WTC11 (cell line): ENCODE results near the gene GRID2. TPM values are rescaled to one million over a fixed set of nuclear protein-coding genes. Genes with fewer than 3 reads are reported as not detected.

Experiments
- ATAC-seq: fragments of 200-7000 bp; cut with Tn5 transposase; 2 replicates; pipeline ENCODE4 v1.10.0; 2021; ENCODE audit warnings: mild to moderate bottlenecking, moderate library complexity
- CTCF ChIA-PET: fragments of 300-600 bp; sonication (Branson Sonifier 250); formaldehyde crosslinking; loops from one replicate; lab custom pipeline; 2021; ENCODE audit warnings: antibody characterized with exemption; lab: Charles Lee
- POLR2A ChIA-PET: fragments of 350-600 bp; sonication (Branson Sonifier 250); formaldehyde crosslinking; loops from one replicate; lab custom pipeline; 2021; ENCODE audit warnings: antibody characterized with exemption; lab: Charles Lee
- DNase-seq: peaks from one replicate; pipeline ENCODE4 v3.0.0; 2021; ENCODE audit warnings: low spot score
- H3K27ac Mint-ChIP-seq: 2 replicates; pipeline ENCODE4 v1.8.0; 2021; ENCODE audit warnings: mixed read lengths
- H3K27me3 Mint-ChIP-seq: 2 replicates; pipeline ENCODE4 v1.8.0; 2021; ENCODE audit warnings: low read depth, mild to moderate bottlenecking, moderate library complexity, mixed read lengths
- H3K36me3 Mint-ChIP-seq: 2 replicates; pipeline ENCODE4 v1.8.0; 2021; ENCODE audit warnings: mixed read lengths
- H3K4me1 Mint-ChIP-seq: 2 replicates; pipeline ENCODE4 v1.8.0; 2022; ENCODE audit warnings: mixed read lengths
- H3K4me3 Mint-ChIP-seq: 2 replicates; pipeline ENCODE4 v1.8.0; 2021; ENCODE audit warnings: mild to moderate bottlenecking, moderate library complexity, mixed read lengths
- H3K9me3 Mint-ChIP-seq: 2 replicates; pipeline ENCODE4 v1.8.0; 2021; ENCODE audit warnings: mixed read lengths
- CREB1 ChIP-seq: sonication (generic); formaldehyde crosslinking; IDR thresholded peaks from 2 replicates; pipeline ENCODE4 v1.8.0; 2023; ENCODE audit warnings: mild to moderate bottlenecking, missing genetic modification reagents
- IRF2 ChIP-seq: sonication (generic); formaldehyde crosslinking; IDR thresholded peaks from 2 replicates; pipeline ENCODE4 v1.8.0; 2022; ENCODE audit warnings: low read depth, missing genetic modification reagents, borderline replicate concordance
- JUN ChIP-seq: sonication (generic); formaldehyde crosslinking; IDR thresholded peaks from 2 replicates; pipeline ENCODE4 v1.8.0; 2023; ENCODE audit warnings: mild to moderate bottlenecking, missing genetic modification reagents
- NFE2L1 ChIP-seq: sonication (generic); formaldehyde crosslinking; IDR thresholded peaks from 2 replicates; pipeline ENCODE4 v1.8.1; 2023; ENCODE audit warnings: missing genetic modification reagents
- ZNF317 ChIP-seq: sonication (generic); formaldehyde crosslinking; IDR thresholded peaks from 2 replicates; pipeline ENCODE4 v1.8.1; 2023; ENCODE audit warnings: low read depth, mild to moderate bottlenecking, moderate library complexity, missing genetic modification reagents, borderline replicate concordance
- ZNF423 ChIP-seq: fragments of 250-450 bp; sonication (Bioruptor Pico); IDR thresholded peaks from 2 replicates; pipeline ENCODE4 v2.1.2; 2022; ENCODE audit warnings: mild to moderate bottlenecking, moderate library complexity
- total RNA-seq: library from RNA; stranded (reverse); gene quantifications from 3 replicates; pipeline ENCODE4 v1.2.3, GENCODE V29; 2021
- TF ChIP-seq, protein P1 (sequence below): sonication (generic); formaldehyde crosslinking; IDR thresholded peaks from 2 replicates; pipeline ENCODE4 v1.8.0; 2022; ENCODE audit warnings: missing genetic modification reagents
- TF ChIP-seq, protein P2 (sequence below): sonication (generic); formaldehyde crosslinking; IDR thresholded peaks from 2 replicates; pipeline ENCODE4 v1.8.0; 2023; ENCODE audit warnings: missing genetic modification reagents, mild to moderate bottlenecking, borderline replicate concordance
- TF ChIP-seq, protein P3 (sequence below): sonication (generic); formaldehyde crosslinking; conservative IDR thresholded peaks from 2 replicates; pipeline ENCODE4 v1.8.1; 2022; ENCODE audit warnings: mild to moderate bottlenecking, missing genetic modification reagents
- TF ChIP-seq, protein P4 (sequence below): sonication (generic); formaldehyde crosslinking; IDR thresholded peaks from 2 replicates; pipeline ENCODE4 v1.8.1; 2022; ENCODE audit warnings: mild to moderate bottlenecking, missing genetic modification reagents, moderate library complexity, borderline replicate concordance
- TF ChIP-seq, protein P5 (sequence below): sonication (generic); formaldehyde crosslinking; IDR thresholded peaks from 2 replicates; pipeline ENCODE4 v1.8.1; 2023; ENCODE audit warnings: mild to moderate bottlenecking, moderate library complexity, missing genetic modification reagents
- TF ChIP-seq, protein P6 (sequence below): sonication (generic); formaldehyde crosslinking; IDR thresholded peaks from 2 replicates; pipeline ENCODE4 v1.8.0; 2022; ENCODE audit warnings: mild to moderate bottlenecking, missing genetic modification reagents

The GRID2 gene
- total RNA-seq, 1 experiment from 2014 or later = 26.8 TPM

DNA sequence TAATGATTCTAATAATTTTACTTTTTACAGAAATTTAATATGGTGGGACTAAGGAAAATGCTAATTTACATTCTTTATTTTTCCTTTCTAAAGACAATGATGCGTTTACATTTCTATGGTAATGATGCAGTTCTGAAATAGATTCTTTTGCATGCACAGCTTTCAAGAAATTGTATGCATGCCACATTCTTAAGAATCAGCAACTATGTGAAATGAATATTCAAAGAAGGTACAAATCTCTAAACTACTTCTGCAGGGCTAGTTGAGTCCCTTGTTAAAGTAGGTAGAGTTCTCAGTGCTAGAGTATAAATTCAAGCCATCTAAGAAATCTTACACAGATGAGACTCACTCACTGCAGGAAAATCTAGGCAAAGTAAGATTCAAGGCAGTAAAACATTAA lies 24.5 kb upstream of the GRID2 start (continued):
- TF ChIP-seq IRF2 (CRISPR knock-in tag) (no peak), JUN (CRISPR knock-in tag) (no peak), NFE2L1 (no peak)
- TF ChIP-seq, protein P1, sequence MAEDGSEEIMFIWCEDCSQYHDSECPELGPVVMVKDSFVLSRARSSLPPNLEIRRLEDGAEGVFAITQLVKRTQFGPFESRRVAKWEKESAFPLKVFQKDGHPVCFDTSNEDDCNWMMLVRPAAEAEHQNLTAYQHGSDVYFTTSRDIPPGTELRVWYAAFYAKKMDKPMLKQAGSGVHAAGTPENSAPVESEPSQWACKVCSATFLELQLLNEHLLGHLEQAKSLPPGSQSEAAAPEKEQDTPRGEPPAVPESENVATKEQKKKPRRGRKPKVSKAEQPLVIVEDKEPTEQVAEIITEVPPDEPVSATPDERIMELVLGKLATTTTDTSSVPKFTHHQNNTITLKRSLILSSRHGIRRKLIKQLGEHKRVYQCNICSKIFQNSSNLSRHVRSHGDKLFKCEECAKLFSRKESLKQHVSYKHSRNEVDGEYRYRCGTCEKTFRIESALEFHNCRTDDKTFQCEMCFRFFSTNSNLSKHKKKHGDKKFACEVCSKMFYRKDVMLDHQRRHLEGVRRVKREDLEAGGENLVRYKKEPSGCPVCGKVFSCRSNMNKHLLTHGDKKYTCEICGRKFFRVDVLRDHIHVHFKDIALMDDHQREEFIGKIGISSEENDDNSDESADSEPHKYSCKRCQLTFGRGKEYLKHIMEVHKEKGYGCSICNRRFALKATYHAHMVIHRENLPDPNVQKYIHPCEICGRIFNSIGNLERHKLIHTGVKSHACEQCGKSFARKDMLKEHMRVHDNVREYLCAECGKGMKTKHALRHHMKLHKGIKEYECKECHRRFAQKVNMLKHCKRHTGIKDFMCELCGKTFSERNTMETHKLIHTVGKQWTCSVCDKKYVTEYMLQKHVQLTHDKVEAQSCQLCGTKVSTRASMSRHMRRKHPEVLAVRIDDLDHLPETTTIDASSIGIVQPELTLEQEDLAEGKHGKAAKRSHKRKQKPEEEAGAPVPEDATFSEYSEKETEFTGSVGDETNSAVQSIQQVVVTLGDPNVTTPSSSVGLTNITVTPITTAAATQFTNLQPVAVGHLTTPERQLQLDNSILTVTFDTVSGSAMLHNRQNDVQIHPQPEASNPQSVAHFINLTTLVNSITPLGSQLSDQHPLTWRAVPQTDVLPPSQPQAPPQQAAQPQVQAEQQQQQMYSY (CRISPR knock-in tag) = no peak
- TF ChIP-seq, protein P2, sequence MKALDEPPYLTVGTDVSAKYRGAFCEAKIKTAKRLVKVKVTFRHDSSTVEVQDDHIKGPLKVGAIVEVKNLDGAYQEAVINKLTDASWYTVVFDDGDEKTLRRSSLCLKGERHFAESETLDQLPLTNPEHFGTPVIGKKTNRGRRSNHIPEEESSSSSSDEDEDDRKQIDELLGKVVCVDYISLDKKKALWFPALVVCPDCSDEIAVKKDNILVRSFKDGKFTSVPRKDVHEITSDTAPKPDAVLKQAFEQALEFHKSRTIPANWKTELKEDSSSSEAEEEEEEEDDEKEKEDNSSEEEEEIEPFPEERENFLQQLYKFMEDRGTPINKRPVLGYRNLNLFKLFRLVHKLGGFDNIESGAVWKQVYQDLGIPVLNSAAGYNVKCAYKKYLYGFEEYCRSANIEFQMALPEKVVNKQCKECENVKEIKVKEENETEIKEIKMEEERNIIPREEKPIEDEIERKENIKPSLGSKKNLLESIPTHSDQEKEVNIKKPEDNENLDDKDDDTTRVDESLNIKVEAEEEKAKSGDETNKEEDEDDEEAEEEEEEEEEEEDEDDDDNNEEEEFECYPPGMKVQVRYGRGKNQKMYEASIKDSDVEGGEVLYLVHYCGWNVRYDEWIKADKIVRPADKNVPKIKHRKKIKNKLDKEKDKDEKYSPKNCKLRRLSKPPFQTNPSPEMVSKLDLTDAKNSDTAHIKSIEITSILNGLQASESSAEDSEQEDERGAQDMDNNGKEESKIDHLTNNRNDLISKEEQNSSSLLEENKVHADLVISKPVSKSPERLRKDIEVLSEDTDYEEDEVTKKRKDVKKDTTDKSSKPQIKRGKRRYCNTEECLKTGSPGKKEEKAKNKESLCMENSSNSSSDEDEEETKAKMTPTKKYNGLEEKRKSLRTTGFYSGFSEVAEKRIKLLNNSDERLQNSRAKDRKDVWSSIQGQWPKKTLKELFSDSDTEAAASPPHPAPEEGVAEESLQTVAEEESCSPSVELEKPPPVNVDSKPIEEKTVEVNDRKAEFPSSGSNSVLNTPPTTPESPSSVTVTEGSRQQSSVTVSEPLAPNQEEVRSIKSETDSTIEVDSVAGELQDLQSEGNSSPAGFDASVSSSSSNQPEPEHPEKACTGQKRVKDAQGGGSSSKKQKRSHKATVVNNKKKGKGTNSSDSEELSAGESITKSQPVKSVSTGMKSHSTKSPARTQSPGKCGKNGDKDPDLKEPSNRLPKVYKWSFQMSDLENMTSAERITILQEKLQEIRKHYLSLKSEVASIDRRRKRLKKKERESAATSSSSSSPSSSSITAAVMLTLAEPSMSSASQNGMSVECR = no peak
- TF ChIP-seq, protein P3, sequence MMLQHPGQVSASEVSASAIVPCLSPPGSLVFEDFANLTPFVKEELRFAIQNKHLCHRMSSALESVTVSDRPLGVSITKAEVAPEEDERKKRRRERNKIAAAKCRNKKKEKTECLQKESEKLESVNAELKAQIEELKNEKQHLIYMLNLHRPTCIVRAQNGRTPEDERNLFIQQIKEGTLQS = no peak

DNA sequence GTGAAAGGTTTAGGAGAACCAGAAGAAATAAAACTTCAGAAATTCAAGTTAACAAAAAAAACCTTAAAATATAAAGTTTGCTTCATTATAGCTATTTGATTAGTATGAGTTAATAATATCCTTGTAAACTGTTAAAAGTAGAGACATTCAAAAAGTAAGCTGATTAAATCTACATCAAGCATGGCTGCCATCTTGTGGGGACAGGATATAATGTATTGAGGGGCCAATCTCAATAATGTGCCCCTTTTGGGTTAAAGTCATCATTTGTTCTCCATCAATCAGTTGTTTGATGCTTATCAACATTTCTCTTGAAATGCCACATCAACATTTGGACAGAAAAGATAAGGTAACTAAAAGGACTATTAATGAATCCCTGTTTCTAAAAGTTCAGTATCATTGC lies 4.6 kb upstream of the GRID2 start:
- H3K9me3 Mint-ChIP-seq = no peaks in the 10 kb centered on the region; the same call in 1 of the 2 replicates
- no peak overlapping the region for H3K4me3 Mint-ChIP-seq
- TF ChIP-seq ZNF423 (CRISPR knock-in tag) = no peak
- TF ChIP-seq, protein P4, sequence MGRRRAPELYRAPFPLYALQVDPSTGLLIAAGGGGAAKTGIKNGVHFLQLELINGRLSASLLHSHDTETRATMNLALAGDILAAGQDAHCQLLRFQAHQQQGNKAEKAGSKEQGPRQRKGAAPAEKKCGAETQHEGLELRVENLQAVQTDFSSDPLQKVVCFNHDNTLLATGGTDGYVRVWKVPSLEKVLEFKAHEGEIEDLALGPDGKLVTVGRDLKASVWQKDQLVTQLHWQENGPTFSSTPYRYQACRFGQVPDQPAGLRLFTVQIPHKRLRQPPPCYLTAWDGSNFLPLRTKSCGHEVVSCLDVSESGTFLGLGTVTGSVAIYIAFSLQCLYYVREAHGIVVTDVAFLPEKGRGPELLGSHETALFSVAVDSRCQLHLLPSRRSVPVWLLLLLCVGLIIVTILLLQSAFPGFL (CRISPR knock-in tag) = no peak
- TF ChIP-seq, protein P5, sequence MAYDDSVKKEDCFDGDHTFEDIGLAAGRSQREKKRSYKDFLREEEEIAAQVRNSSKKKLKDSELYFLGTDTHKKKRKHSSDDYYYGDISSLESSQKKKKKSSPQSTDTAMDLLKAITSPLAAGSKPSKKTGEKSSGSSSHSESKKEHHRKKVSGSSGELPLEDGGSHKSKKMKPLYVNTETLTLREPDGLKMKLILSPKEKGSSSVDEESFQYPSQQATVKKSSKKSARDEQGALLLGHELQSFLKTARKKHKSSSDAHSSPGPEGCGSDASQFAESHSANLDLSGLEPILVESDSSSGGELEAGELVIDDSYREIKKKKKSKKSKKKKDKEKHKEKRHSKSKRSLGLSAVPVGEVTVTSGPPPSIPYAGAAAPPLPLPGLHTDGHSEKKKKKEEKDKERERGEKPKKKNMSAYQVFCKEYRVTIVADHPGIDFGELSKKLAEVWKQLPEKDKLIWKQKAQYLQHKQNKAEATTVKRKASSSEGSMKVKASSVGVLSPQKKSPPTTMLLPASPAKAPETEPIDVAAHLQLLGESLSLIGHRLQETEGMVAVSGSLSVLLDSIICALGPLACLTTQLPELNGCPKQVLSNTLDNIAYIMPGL (CRISPR knock-in tag) = no peak
- H3K27me3 Mint-ChIP-seq = peaks cover 3% of the 10 kb centered on the region
- DNase-seq (no peak), ATAC-seq (no peak)
- peaks cover 55% of the 10 kb centered on the region for H3K4me1 Mint-ChIP-seq
- H3K36me3 Mint-ChIP-seq = peaks cover 2% of the 10 kb centered on the region
- no peak overlapping the region for H3K27ac Mint-ChIP-seq
- ChIA-PET CTCF (interaction anchor here (0.6 kb wide), 1 partner anchor 365 kb away, joined by 3 read pairs; no protein-coding TSS in a partner anchor), POLR2A (no interaction called here)

DNA sequence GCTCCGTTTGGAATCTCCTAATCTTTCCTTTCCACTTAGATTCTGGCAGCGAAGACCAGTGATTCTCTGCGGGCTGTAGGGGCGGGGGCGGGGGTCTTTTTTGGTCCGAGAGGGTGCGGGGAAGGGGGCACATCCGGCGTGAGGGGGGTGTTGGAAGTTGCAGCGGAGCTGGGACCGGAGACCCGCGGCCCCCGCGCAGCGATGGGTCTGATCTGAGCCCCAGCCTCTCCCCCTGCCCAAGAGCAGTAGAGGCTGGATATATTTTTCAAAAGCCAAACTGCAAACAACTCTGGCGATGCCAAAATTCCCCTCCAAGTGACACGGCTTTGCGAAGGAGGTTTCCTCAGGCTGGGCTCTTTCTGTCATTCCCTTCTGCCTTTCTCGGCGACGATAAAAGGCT lies 355 bp downstream of the GRID2 start:
- peak overlapping the region; percentile 90 for H3K27ac Mint-ChIP-seq
- peak; percentile 18 for DNase-seq
- TF ChIP-seq, protein P2 = no peak; the same call in 1 of the 2 replicates
- no peak for TF ChIP-seq ZNF317 (CRISPR knock-in tag)
- TF ChIP-seq, protein P4 (CRISPR knock-in tag) = no peak
- no peak for TF ChIP-seq CREB1 (CRISPR knock-in tag)
- TF ChIP-seq, protein P6, sequence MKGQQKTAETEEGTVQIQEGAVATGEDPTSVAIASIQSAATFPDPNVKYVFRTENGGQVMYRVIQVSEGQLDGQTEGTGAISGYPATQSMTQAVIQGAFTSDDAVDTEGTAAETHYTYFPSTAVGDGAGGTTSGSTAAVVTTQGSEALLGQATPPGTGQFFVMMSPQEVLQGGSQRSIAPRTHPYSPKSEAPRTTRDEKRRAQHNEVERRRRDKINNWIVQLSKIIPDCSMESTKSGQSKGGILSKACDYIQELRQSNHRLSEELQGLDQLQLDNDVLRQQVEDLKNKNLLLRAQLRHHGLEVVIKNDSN (CRISPR knock-in tag) = no peak

More for the DNA sequence above, 355 bp downstream of the GRID2 start:
- ChIA-PET POLR2A (interaction anchor here (0.7 to 2.0 kb wide), 3 partner anchors 11 to 50 kb away, joined by 4 to 5 read pairs (median 4); no protein-coding TSS in a partner anchor), CTCF (interaction anchor here (1.0 to 2.0 kb wide), 6 partner anchors 13 to 158 kb away, joined by 3 to 6 read pairs (median 4); no protein-coding TSS in a partner anchor)
- Mint-ChIP-seq H3K36me3 (no peaks in the 10 kb centered on the region), H3K4me3 (peak overlapping the region; percentile 93), H3K27me3 (no peaks in the 10 kb centered on the region), H3K4me1 (peaks cover 58% of the 10 kb centered on the region), H3K9me3 (no peaks in the 10 kb centered on the region)
- ATAC-seq = no peak; the same call in 1 of the 2 replicates
